Endothelial cell of umbilical vein (primary cell): ENCODE measurements around the gene CBX4. TPM values are rescaled to one million over a fixed set of nuclear protein-coding genes. Genes with fewer than 3 reads are reported as not detected.

ENCODE experiments used
- BruUV-seq: library from RNA; stranded (reverse); fragments of 400-500 nt; replicated peaks from 2 replicates; lab custom pipeline; 2021; lab: Mats Ljungman, UMichigan
- CTCF ChIA-PET: fragments of 300-600, 350-600 bp; sonication (Branson Sonifier 250); formaldehyde crosslinking; loops from one replicate; lab custom pipeline; 2021; ENCODE audit warnings: antibody characterized with exemption, inconsistent platforms; lab: Charles Lee
- POLR2A ChIA-PET: fragments of 300-600, 350-600 bp; sonication (Branson Sonifier 250); formaldehyde crosslinking; loops from one replicate; lab custom pipeline; 2021; ENCODE audit warnings: antibody characterized with exemption, inconsistent platforms; lab: Charles Lee
- DNase-seq: peaks from one replicate; pipeline ENCODE4 v3.0.0-alpha.2; 2011; ENCODE audit warnings: low read depth, low spot score
- FAIRE-seq: peaks from 2 replicates; lab custom pipeline; 2011; peaks lifted over from hg19 to GRCh38; lab: Jason Lieb, UNC
- H2AFZ ChIP-seq: 2 replicates; pipeline ENCODE4 v1.6.0; 2012; ENCODE audit warnings: low read depth, low read length, control low read depth, inconsistent platforms
- H3K27ac ChIP-seq: 2 replicates; pipeline ENCODE4 v1.5.1; 2011; ENCODE audit warnings: low read depth, mild to moderate bottlenecking, control low read depth, low read length, moderate library complexity; ENCODE audit not compliant: insufficient read depth
- H3K27me3 ChIP-seq, 2 experiments: 2 replicates each; pipeline versions ENCODE4 v1.6.0 to v1.6.1; 2011; ENCODE audit warnings: low read length in 2 of 2, mixed read lengths in 1 of 2; ENCODE audit not compliant: control insufficient read depth in 2 of 2, insufficient read depth in 2 of 2
- H3K36me3 ChIP-seq, 2 experiments: 2 replicates in 1 of 2; 3 replicates in 1 of 2; pipeline ENCODE4 v1.5.1; 2011; ENCODE audit warnings: low read length in 2 of 2, mild to moderate bottlenecking in 1 of 2, moderate library complexity in 1 of 2; ENCODE audit not compliant: control insufficient read depth in 2 of 2, insufficient read depth in 2 of 2; ENCODE audit errors: extremely low read depth in 1 of 2
- H3K4me1 ChIP-seq: 3 replicates; pipeline ENCODE4 v1.5.1; 2011; ENCODE audit warnings: mild to moderate bottlenecking, low read length; ENCODE audit not compliant: control insufficient read depth, insufficient read depth; ENCODE audit errors: extremely low read depth
- H3K4me2 ChIP-seq: 2 replicates; pipeline ENCODE4 v1.6.1; 2011; ENCODE audit warnings: low read length, control low read depth, mixed read lengths; ENCODE audit not compliant: insufficient read depth
- H3K4me3 ChIP-seq, 3 experiments: fragments of 200-600 bp in 1 of 3; sonication (generic), shearing (Covaris generic) in 1 of 3; replicated peaks in 1 of 3; 2 replicates each; pipeline ENCODE4 v1.5.1; 2011 to 2016; ENCODE audit warnings: control low read depth in 3 of 3, low read length in 3 of 3, mild to moderate bottlenecking in 2 of 3, inconsistent platforms in 1 of 3, low read depth in 1 of 3, moderate library complexity in 1 of 3; ENCODE audit not compliant: insufficient read depth in 1 of 3
- H3K79me2 ChIP-seq: 2 replicates; pipeline ENCODE4 v1.6.0; 2012; ENCODE audit warnings: low read length, inconsistent platforms; ENCODE audit not compliant: control insufficient read depth, insufficient read depth
- H3K9ac ChIP-seq: replicated peaks from 2 replicates; pipeline ENCODE3; 2011; ENCODE audit warnings: low read length, control low read depth; ENCODE audit not compliant: insufficient read depth; ENCODE audit errors: extremely low read depth
- H3K9me1 ChIP-seq: replicated peaks from 3 replicates; pipeline ENCODE4 v1.6.0; 2011; ENCODE audit warnings: mild to moderate bottlenecking, low read length; ENCODE audit not compliant: control insufficient read depth, insufficient read depth; ENCODE audit errors: extremely low read depth
- H3K9me3 ChIP-seq: replicated peaks from 2 replicates; pipeline ENCODE4 v1.5.1; 2012; ENCODE audit warnings: low read length, inconsistent platforms; ENCODE audit not compliant: control insufficient read depth, insufficient read depth
- H4K20me1 ChIP-seq: replicated peaks from 2 replicates; pipeline ENCODE3; 2011; ENCODE audit warnings: mild to moderate bottlenecking, low read length; ENCODE audit not compliant: control insufficient read depth, insufficient read depth; ENCODE audit errors: extremely low read depth
- CTCF ChIP-seq, 2 donors: IDR thresholded peaks; 1 replicate in 1 of 2; 2 replicates in 1 of 2; pipeline ENCODE4 v1.5.1; 2011; ENCODE audit warnings: low read length in 2 of 2, mild to moderate bottlenecking in 2 of 2, moderate library complexity in 2 of 2, control low read depth in 1 of 2, inconsistent platforms in 1 of 2, low read depth in 1 of 2; ENCODE audit not compliant: insufficient read depth in 1 of 2; ENCODE audit errors: extremely low read depth in 1 of 2
- GATA2 ChIP-seq: IDR thresholded peaks from 2 replicates; pipeline ENCODE4 v1.7.0; 2011; ENCODE audit warnings: low read depth, mild to moderate bottlenecking, moderate library complexity, mixed read lengths, low read length; ENCODE audit not compliant: insufficient read length, insufficient read depth
- JUN ChIP-seq: IDR thresholded peaks from 2 replicates; pipeline ENCODE4 v1.6.1; 2011; ENCODE audit warnings: borderline replicate concordance, low read depth; ENCODE audit not compliant: insufficient read length, insufficient read depth
- POLR2AphosphoS5 ChIP-seq: IDR thresholded peaks from 2 replicates; pipeline ENCODE4 v1.6.1; 2012; ENCODE audit warnings: low read depth, mild to moderate bottlenecking, control low read depth, low read length, moderate library complexity; ENCODE audit not compliant: insufficient read depth
- dilution Hi-C: fragments of 300-500 bp; cut with MboI; formaldehyde crosslinking; loops from one replicate; pipeline ENCODE4 v1.15.0; 2019; ENCODE audit warnings: low sequenced_read_pairs; ENCODE audit not compliant: extremely low pct_ligation_motif_present
- intact Hi-C: fragments of 100-400 bp; cut with micrococcal nuclease; formaldehyde crosslinking; loops from one replicate; pipeline ENCODE4 v1.10.0; 2022
- polyA plus RNA-seq, 4 experiments: library from polyadenylated mRNA; depleted of rRNA in 3 of 4; stranded (reverse) in 3 of 4; unstranded in 1 of 4; fragments of >200 nt; gene quantifications; 2 replicates each; pipeline versions ENCODE4 v1.2.1 to v1.2.3, GENCODE V29; 2011 to 2012; ENCODE audit warnings: missing spikeins in 1 of 4
- total RNA-seq: library from RNA; stranded (reverse); gene quantifications from 2 replicates; pipeline ENCODE4 v1.2.3, GENCODE V29; 2021

CBX4 gene
- total and polyA plus RNA-seq, 2 donors (not counting 3 experiments of a cell fraction or from before 2014, with no cell fraction given) = 7.0 to 12.3 TPM

DNA sequence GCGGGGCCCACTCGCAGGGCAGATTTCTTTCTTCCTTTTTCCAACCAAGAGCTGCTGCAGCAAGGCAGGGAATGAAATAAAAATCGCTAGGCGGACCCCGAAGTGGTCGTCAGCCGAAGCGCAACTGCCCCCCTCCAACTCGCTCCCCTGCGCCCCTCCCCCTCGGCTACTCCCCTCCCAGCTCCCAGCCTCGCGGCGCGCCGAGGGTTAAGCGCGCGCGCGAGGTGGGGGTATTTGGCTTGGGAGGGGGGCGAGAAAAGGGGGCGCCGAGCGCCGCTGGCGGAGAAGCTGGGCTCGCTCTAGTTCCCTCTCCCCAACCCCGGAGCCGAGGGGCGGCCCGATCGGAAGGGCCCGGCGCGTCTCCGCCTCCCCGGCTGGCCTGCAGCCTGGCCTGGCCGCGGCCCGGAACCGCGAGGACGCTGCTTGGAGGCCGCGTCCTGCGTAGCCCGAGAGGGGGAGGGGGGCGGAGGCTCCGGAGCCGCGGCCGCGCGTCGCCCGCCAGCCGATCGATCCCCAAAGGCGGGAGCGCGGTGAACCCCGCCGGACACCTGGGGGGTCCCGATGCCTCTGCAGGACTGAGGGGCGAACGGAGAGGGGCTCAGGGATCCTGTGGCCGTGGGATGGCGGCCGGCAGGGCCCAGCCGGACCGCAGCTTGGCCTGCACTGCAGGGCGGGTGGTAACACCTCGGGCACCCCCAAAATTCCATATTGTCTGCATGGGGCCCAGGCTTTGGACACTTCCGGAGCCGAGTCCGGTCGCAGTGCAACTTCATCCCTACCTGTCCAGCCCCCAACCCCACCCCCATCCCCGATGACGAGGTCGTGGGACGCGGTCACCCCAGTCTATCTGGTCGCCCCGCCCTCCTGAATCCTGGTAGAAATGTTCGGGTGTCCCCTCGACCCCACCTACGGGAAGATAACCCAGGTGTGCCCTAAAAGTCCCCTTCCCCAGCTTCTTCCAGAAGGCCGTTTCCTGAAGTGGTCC, 4.9 kb upstream of the CBX4 start:
- H3K27me3 ChIP-seq = peaks cover 39 to 51% of the 10 kb centered on the region in 2 experiments
- no peaks in the 10 kb centered on the region for H3K79me2 ChIP-seq
- peak overlapping the region; percentile 52 to 61 (median 59) for H3K4me3 ChIP-seq
- CTCF ChIA-PET = interaction anchor here (0.5 to 5.5 kb wide), 34 partner anchors 9 to 280 kb away, joined by 3 to 59 read pairs (median 4); partner anchors contain the start of gene CBX8
- peak overlapping the region; percentile 45 for H3K9ac ChIP-seq
- H4K20me1 ChIP-seq = no peaks in the 10 kb centered on the region
- no peak for TF ChIP-seq JUN
- peak; percentile 64 for TF ChIP-seq POLR2AphosphoS5
- no TSS peak for BruUV-seq
- peak overlapping the region; percentile 90 for H2AFZ ChIP-seq
- POLR2A ChIA-PET = interaction anchor here (1.0 kb wide), 1 partner anchor 12 kb away, joined by 4 read pairs; no protein-coding TSS in a partner anchor
- peaks cover 11% of the 10 kb centered on the region for H3K4me1 ChIP-seq
- intact Hi-C loops (loop anchor here (5.0 kb wide), 1 partner anchor 88 kb away; no protein-coding TSS in a partner anchor), dilution Hi-C loops (no loop called here)
- FAIRE-seq (peak; percentile 77), DNase-seq (peak; percentile 39)
- H3K9me3 ChIP-seq = no peaks in the 10 kb centered on the region
- H3K36me3 ChIP-seq = no peaks in the 10 kb centered on the region
- no peak overlapping the region for H3K27ac ChIP-seq
- peak overlapping the region; percentile 78 for H3K4me2 ChIP-seq
- no peaks in the 10 kb centered on the region for H3K9me1 ChIP-seq

DNA sequence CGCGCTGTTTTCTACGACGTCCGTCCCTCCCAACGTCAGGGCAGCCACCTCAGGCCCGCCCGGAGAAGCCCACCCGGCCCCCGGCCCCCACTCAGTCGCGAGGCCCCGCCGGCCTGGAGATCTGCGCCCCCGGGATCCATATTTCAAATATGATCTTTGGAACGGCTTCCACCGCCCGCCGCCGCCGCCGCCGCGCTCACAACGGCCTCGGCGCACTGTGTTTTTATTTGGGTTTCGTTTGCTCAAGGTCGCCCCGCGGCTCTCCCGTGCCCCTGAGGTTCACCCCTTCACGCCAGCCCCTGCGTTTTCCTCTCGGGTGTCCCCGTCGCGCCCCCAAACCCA, 4.2 kb upstream of the CBX4 start:
- Histone ChIP-seq H3K9me3 (no peaks in the 10 kb centered on the region), H3K4me3 (peak overlapping the region; percentile 52 to 61 (median 59)), H3K9me1 (no peaks in the 10 kb centered on the region), H3K27ac (no peak overlapping the region), H4K20me1 (no peaks in the 10 kb centered on the region), H3K36me3 (no peaks in the 10 kb centered on the region), H3K79me2 (no peaks in the 10 kb centered on the region), H3K4me1 (peaks cover 11% of the 10 kb centered on the region), H2AFZ (peak overlapping the region; percentile 90), H3K27me3 (peaks cover 36 to 51% of the 10 kb centered on the region in 2 experiments), H3K4me2 (peak overlapping the region; percentile 78), H3K9ac (no peak overlapping the region)
- ChIA-PET POLR2A (no interaction called here), CTCF (interaction anchor here (1.1 to 5.5 kb wide), 8 partner anchors 8 to 127 kb away, joined by 3 to 59 read pairs (median 8); no protein-coding TSS in a partner anchor)
- no peak for TF ChIP-seq GATA2
- no peak for TF ChIP-seq CTCF (IDR thresholded peaks at IDR 0.05; ENCODE audit: extremely low read depth in 1 of 2, insufficient read depth in 1 of 2, low read depth in 1 of 2, low read length in 2 of 2)
- dilution Hi-C loops (no loop called here), intact Hi-C loops (loop anchor here (5.0 kb wide), 1 partner anchor 89 kb away; no protein-coding TSS in a partner anchor)
- no peak for FAIRE-seq
- no peak for DNase-seq
- no TSS peak for BruUV-seq
